OCI-LY3 (cell line): Measurements from ENCODE around the gene RELN.

Experiments used
- H2AFZ ChIP-seq: fragments of 200-600, 300-600 bp; shearing (Covaris generic); 2 replicates; pipeline ENCODE4 v1.6.0; 2014; ENCODE audit warnings: antibody characterized with exemption, low read depth, low read length
- H3K27ac ChIP-seq: fragments of 200-600, 300-600 bp; sonication (generic); 2 replicates; pipeline ENCODE4 v1.5.1; 2014; ENCODE audit warnings: mild to moderate bottlenecking, low read length, moderate library complexity, mixed read lengths
- H3K27me3 ChIP-seq: fragments of 200-600, 300-600 bp; sonication (generic); 2 replicates; pipeline ENCODE4 v1.6.1; 2014; ENCODE audit warnings: low read depth, low read length, mixed read lengths
- H3K36me3 ChIP-seq: fragments of 200-600, 300-600 bp; sonication (generic); replicated peaks from 2 replicates; pipeline ENCODE3; 2014; ENCODE audit warnings: low read depth, low read length, mixed read lengths
- H3K4me1 ChIP-seq: fragments of 300-600, 200-600 bp; sonication (generic); 2 replicates; pipeline ENCODE4 v1.6.1; 2014; ENCODE audit warnings: low read length, mixed read lengths
- H3K4me2 ChIP-seq: fragments of 200-600, 300-600 bp; sonication (generic); 2 replicates; pipeline ENCODE4 v1.6.1; 2014; ENCODE audit warnings: low read length, mixed read lengths
- H3K4me3 ChIP-seq: fragments of 300-600, 200-600 bp; sonication (generic); 2 replicates; pipeline ENCODE4 v1.5.1; 2014; ENCODE audit warnings: antibody characterized with exemption, mild to moderate bottlenecking, low read length, moderate library complexity
- H3K79me2 ChIP-seq: fragments of 300-600, 200-600 bp; shearing (Covaris generic); 2 replicates; pipeline ENCODE4 v1.6.1; 2014; ENCODE audit warnings: mild to moderate bottlenecking, low read length, mixed read lengths
- H3K9ac ChIP-seq: fragments of 300-600, 200-600 bp; shearing (Covaris generic); 2 replicates; pipeline ENCODE4 v1.6.0; 2014; ENCODE audit warnings: mild to moderate bottlenecking, low read length, moderate library complexity
- H3K9me3 ChIP-seq: fragments of 200-600, 300-600 bp; shearing (Covaris generic); 2 replicates; pipeline ENCODE4 v1.6.1; 2014; ENCODE audit warnings: low read length, mixed read lengths; ENCODE audit not compliant: insufficient read depth
- H4K20me1 ChIP-seq: fragments of 200-600, 300-600 bp; sonication (generic); 2 replicates; pipeline ENCODE4 v1.6.1; 2016; ENCODE audit warnings: low read length, mixed read lengths; ENCODE audit not compliant: insufficient read depth
- CTCF ChIP-seq: fragments of 200-600, 300-600 bp; sonication (generic); IDR thresholded peaks from 2 replicates; pipeline ENCODE4 v1.5.1; 2014; ENCODE audit warnings: antibody characterized with exemption, low read length, low read depth
- EZH2phosphoT487 ChIP-seq: fragments of 200-600 bp; shearing (Covaris generic); IDR thresholded peaks from 2 replicates; pipeline ENCODE4 v1.6.1; 2018; ENCODE audit warnings: antibody characterized with exemption, mixed run types, low read depth

RELN gene

GRCh38 chr7:103993551-103993950 lies 4.1 kb upstream of the RELN start:
- H3K36me3 ChIP-seq = no peaks in the 10 kb centered on the region
- peaks cover 12% of the 10 kb centered on the region for H3K4me1 ChIP-seq
- H3K4me2 ChIP-seq = no peak overlapping the region
- no peaks in the 10 kb centered on the region for H4K20me1 ChIP-seq
- H3K79me2 ChIP-seq = no peaks in the 10 kb centered on the region
- no peaks in the 10 kb centered on the region for H3K9me3 ChIP-seq
- H3K9ac ChIP-seq = no peak overlapping the region
- TF ChIP-seq CTCF = no peak
- TF ChIP-seq EZH2phosphoT487 = no peak
- no peak overlapping the region for H2AFZ ChIP-seq
- no peak overlapping the region for H3K4me3 ChIP-seq
- H3K27ac ChIP-seq = no peak overlapping the region
- H3K27me3 ChIP-seq = no peaks in the 10 kb centered on the region; the same call in 1 of the 2 replicates

- H3K9ac ChIP-seq = no peak overlapping the region
- no peak for TF ChIP-seq EZH2phosphoT487
- no peak for TF ChIP-seq CTCF
- H3K27me3 ChIP-seq = no peaks in the 10 kb centered on the region; the same call in 1 of the 2 replicates
- H3K79me2 ChIP-seq = no peaks in the 10 kb centered on the region
- no peaks in the 10 kb centered on the region for H3K9me3 ChIP-seq
- H3K36me3 ChIP-seq = no peaks in the 10 kb centered on the region
- H2AFZ ChIP-seq = no peak overlapping the region
- H3K4me3 ChIP-seq = no peak overlapping the region
- no peak overlapping the region for H3K27ac ChIP-seq
- peaks cover 8% of the 10 kb centered on the region for H3K4me1 ChIP-seq
- no peaks in the 10 kb centered on the region for H4K20me1 ChIP-seq
- no peak overlapping the region for H3K4me2 ChIP-seq
Observed at GRCh38 chr7:103991406-103991805, 1.9 kb upstream of the RELN start.

GRCh38 chr7:103990991-103991390 lies 1.5 kb upstream of the RELN start:
- H3K36me3 ChIP-seq = no peaks in the 10 kb centered on the region
- H3K4me2 ChIP-seq = no peak overlapping the region
- H3K9me3 ChIP-seq = no peaks in the 10 kb centered on the region
- H4K20me1 ChIP-seq = no peaks in the 10 kb centered on the region
- no peak overlapping the region for H3K4me3 ChIP-seq
- peaks cover 4% of the 10 kb centered on the region for H3K4me1 ChIP-seq
- no peak overlapping the region for H2AFZ ChIP-seq
- H3K9ac ChIP-seq = no peak overlapping the region
- H3K79me2 ChIP-seq = no peaks in the 10 kb centered on the region
- TF ChIP-seq CTCF = no peak
- TF ChIP-seq EZH2phosphoT487 = no peak
- H3K27ac ChIP-seq = no peak overlapping the region
- H3K27me3 ChIP-seq = no peaks in the 10 kb centered on the region; the same call in 1 of the 2 replicates

- no peaks in the 10 kb centered on the region for H3K79me2 ChIP-seq
Observed at GRCh38 chr7:103989785-103990767, 618 bp upstream of the RELN start.

More at GRCh38 chr7:103989785-103990767, 618 bp upstream of the RELN start:
- peaks cover 6% of the 10 kb centered on the region for H3K27me3 ChIP-seq
- H2AFZ ChIP-seq = no peak overlapping the region
- H4K20me1 ChIP-seq = no peaks in the 10 kb centered on the region
- H3K9me3 ChIP-seq = no peaks in the 10 kb centered on the region
- H3K4me2 ChIP-seq = no peak overlapping the region
- no peak for TF ChIP-seq CTCF
- no peaks in the 10 kb centered on the region for H3K36me3 ChIP-seq
- H3K4me3 ChIP-seq = no peak overlapping the region
- no peak overlapping the region for H3K27ac ChIP-seq
- H3K4me1 ChIP-seq = no peaks in the 10 kb centered on the region
- no peak overlapping the region for H3K9ac ChIP-seq
